OCI-LY3 (cell line): Measurements from ENCODE around the gene NBDY.

Source experiments
- EZH2phosphoT487 ChIP-seq: fragments of 200-600 bp; shearing (Covaris generic); IDR thresholded peaks from 2 replicates; pipeline ENCODE4 v1.6.1; 2018; ENCODE audit warnings: antibody characterized with exemption, mixed run types, low read depth
- TF ChIP-seq, protein P1 (sequence below): fragments of 200-600, 300-600 bp; sonication (generic); IDR thresholded peaks from 2 replicates; pipeline ENCODE4 v1.5.1; 2014; ENCODE audit warnings: antibody characterized with exemption, low read length, low read depth

DNA sequence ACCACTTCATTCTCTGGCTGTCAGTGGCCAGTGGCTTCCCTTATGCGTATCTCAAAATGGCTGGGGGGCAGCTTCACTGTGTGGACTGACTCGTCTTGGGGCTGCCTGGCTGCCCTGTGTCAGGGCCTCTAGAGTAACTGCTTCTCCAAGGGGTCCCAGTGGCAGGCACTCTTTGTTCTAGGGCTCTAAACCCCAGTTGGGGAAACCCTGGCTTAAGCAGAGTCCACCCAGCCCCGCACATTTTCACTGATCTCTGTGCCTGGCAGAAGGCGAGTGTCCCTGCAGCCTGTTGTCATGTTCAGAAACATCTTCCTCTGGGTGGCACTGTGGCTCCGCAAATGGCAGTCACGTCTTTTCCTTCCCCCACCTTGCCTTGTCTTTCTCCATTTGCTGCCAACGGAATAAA lies 59.7 kb downstream of the NBDY start:
- TF ChIP-seq, protein P1, sequence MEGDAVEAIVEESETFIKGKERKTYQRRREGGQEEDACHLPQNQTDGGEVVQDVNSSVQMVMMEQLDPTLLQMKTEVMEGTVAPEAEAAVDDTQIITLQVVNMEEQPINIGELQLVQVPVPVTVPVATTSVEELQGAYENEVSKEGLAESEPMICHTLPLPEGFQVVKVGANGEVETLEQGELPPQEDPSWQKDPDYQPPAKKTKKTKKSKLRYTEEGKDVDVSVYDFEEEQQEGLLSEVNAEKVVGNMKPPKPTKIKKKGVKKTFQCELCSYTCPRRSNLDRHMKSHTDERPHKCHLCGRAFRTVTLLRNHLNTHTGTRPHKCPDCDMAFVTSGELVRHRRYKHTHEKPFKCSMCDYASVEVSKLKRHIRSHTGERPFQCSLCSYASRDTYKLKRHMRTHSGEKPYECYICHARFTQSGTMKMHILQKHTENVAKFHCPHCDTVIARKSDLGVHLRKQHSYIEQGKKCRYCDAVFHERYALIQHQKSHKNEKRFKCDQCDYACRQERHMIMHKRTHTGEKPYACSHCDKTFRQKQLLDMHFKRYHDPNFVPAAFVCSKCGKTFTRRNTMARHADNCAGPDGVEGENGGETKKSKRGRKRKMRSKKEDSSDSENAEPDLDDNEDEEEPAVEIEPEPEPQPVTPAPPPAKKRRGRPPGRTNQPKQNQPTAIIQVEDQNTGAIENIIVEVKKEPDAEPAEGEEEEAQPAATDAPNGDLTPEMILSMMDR, result no peak
- TF ChIP-seq EZH2phosphoT487, result no peak
